ENCODE measurements around the gene COMMD6.
A peak's percentile ranks its signal among the peaks of the same experiment; 100 is the strongest.

COMMD6 gene

DNA sequence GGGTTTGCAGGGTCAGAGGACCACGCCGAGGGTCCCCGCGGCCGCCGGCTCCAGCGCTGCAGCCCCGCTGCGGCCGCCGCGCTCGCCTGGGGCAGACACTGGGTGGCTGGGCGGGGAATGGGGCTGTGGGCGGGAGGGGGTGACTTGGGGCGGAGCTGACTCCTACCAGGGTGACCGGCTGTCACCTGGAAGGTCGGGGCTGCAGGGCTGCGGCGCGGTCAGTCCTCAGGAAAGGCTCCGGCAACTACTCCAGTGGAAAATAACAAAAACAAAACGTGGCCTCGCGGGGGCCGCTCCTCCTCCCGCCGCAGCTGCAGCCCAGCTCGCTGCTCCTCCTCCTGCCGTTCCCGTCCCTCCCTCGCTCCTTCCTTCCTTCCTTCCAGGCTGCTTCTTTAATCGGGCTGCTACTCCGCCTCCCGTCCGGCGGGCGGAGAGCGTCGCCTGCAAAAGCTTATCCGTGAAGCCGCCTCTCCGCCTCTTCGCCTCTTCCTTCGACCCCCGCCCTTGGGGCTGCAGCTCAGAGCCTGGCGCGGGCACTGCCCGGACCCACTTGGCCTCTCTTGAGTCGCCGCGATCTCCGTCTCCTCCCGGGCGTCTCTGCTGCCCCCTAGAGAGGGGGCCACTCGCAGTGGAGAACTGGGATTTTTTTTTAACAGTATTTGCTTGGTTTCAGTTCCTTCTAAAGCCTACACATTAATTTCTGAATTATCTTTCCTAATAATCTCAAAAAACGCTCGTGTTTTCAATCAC lies 55.4 kb downstream of the COMMD6 start, which contains the start of gene TBC1D4:
Gene TBC1D4, minus strand, starts transcription at position 100 of the 750 bp plus-strand sequence. CDS start 402 bp downstream, outside the sequence.
- peak; percentile 66 for DNase-seq

GRCh38 chr13:75481176-75482069 lies 56.2 kb downstream of the COMMD6 start:
- DNase-seq: no peak

- DNase-seq: peak; percentile 19
Observed at GRCh38 chr13:75480671-75481175, 56.9 kb downstream of the COMMD6 start.

- no peak for DNase-seq
Observed at GRCh38 chr13:75479102-75479740, 58.4 kb downstream of the COMMD6 start.

DNA sequence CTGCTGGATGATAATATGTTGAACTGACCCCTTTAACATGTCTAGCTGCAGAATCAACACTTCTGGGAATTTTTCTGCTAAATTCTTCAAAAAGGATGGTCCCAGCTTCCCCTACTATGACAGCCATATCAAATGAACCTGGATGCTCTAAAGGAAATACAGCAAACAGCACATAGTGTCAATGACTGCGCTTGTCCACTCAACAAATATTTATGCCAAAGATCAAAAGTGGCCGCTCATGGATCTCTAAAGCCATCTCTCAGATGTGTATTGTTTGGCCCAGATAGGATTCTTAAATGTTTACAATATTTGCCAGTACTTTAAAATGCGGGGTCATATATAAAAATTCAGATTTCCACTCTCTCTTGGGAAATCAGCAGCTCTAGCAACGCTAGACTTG lies 59.0 kb downstream of the COMMD6 start:
- DNase-seq: no peak
